Panc1 (cell line): Measurements from ENCODE around the gene COL6A2. TPM values are rescaled to one million over a fixed set of nuclear protein-coding genes. Genes with fewer than 3 reads are reported as not detected.

ENCODE experiments used
- ATAC-seq: fragments of 200-7000 bp; cut with Tn5 transposase; 2 replicates; pipeline ENCODE4 v1.9.1; 2020; ENCODE audit warnings: mild to moderate bottlenecking, moderate library complexity
- BruUV-seq: library from RNA; stranded (reverse); fragments of 400-500 nt; replicated peaks from 2 replicates; lab custom pipeline; 2021; lab: Mats Ljungman, UMichigan
- CTCF ChIA-PET: fragments of 300-600 bp; sonication (Branson Sonifier 250); formaldehyde crosslinking; loops from one replicate; lab custom pipeline; 2022; ENCODE audit warnings: antibody characterized with exemption; lab: Charles Lee
- POLR2A ChIA-PET: fragments of 300-600 bp; sonication (Branson Sonifier 250); formaldehyde crosslinking; loops from one replicate; lab custom pipeline; 2022; ENCODE audit warnings: antibody characterized with exemption; lab: Charles Lee
- DNase-seq: peaks from one replicate; pipeline ENCODE4 v3.0.0-alpha.2; 2010; ENCODE audit warnings: low read depth, low spot score
- H3K27ac ChIP-seq: 2 replicates; pipeline ENCODE4 v1.5.1; 2011; ENCODE audit warnings: mild to moderate bottlenecking, low read length, inconsistent platforms
- H3K27me3 ChIP-seq: fragments of 200-500 bp; sonication (Bioruptor generic); 2 replicates; pipeline ENCODE4 v1.6.0; 2014; ENCODE audit warnings: low read length, inconsistent platforms; ENCODE audit not compliant: control insufficient read depth, insufficient read depth
- H3K36me3 ChIP-seq: fragments of 200-500 bp; sonication (Bioruptor generic); 2 replicates; pipeline ENCODE4 v1.5.1; 2014; ENCODE audit warnings: inconsistent platforms, mild to moderate bottlenecking, low read length, moderate library complexity; ENCODE audit not compliant: control insufficient read depth, insufficient read depth
- H3K4me1 ChIP-seq: 2 replicates; pipeline ENCODE4 v1.5.1; 2011; ENCODE audit warnings: inconsistent platforms, mild to moderate bottlenecking, low read length, moderate library complexity; ENCODE audit not compliant: control insufficient read depth, insufficient read depth
- H3K4me3 ChIP-seq, 2 experiments: 2 replicates each; pipeline ENCODE4 v1.5.1; 2011 to 2012; ENCODE audit warnings: low read depth in 2 of 2, low read length in 2 of 2, mild to moderate bottlenecking in 2 of 2, inconsistent platforms in 1 of 2, moderate library complexity in 1 of 2
- H3K9me3 ChIP-seq: fragments of 200-500 bp; sonication (Bioruptor generic); 2 replicates; pipeline ENCODE4 v1.5.1; 2014; ENCODE audit warnings: low read depth, mild to moderate bottlenecking, inconsistent platforms, low read length, moderate library complexity; ENCODE audit not compliant: control insufficient read depth, insufficient read depth
- CTCF ChIP-seq: fragments of 450-650 bp; IDR thresholded peaks from 2 replicates; pipeline ENCODE4 v1.5.1; 2017; ENCODE audit warnings: mild to moderate bottlenecking
- POLR2AphosphoS5 ChIP-seq: IDR thresholded peaks from 2 replicates; pipeline ENCODE4 v1.6.1; 2012; ENCODE audit warnings: mild to moderate bottlenecking, low read depth, low read length, moderate library complexity
- REST ChIP-seq, 2 experiments: IDR thresholded peaks; 2 replicates each; pipeline ENCODE4 v1.6.1; 2011 to 2012; ENCODE audit warnings: low read depth in 2 of 2, control low read depth in 1 of 2, low read length in 1 of 2, mild to moderate bottlenecking in 1 of 2, moderate library complexity in 1 of 2; ENCODE audit not compliant: insufficient read depth in 1 of 2
- SIN3A ChIP-seq: IDR thresholded peaks from 2 replicates; pipeline ENCODE4 v1.6.1; 2012; ENCODE audit warnings: low read depth, mild to moderate bottlenecking, low read length, moderate library complexity, borderline replicate concordance; ENCODE audit not compliant: insufficient read depth
- TCF7L2 ChIP-seq: IDR thresholded peaks from 2 replicates; pipeline ENCODE4 v1.6.1; 2011; ENCODE audit warnings: mild to moderate bottlenecking, low read depth, low read length, inconsistent platforms
- in situ Hi-C: cut with HindIII; loops from 2 replicates; pipeline ENCODE4 v1.10.0; 2016; ENCODE audit warnings: low sequenced_read_pairs, low pct_unique_long_range_greater_than_20kb
- intact Hi-C: fragments of 100-400 bp; cut with micrococcal nuclease; formaldehyde crosslinking; loops from one replicate; pipeline ENCODE4 v1.10.0; 2022; ENCODE audit not compliant: unreplicated experiment
- total RNA-seq: library from RNA; stranded (reverse); gene quantifications from one replicate; pipeline ENCODE4 v1.2.1, GENCODE V29; 2021; ENCODE audit not compliant: unreplicated experiment

COL6A2 gene
- total RNA-seq, 1 experiment from 2014 or later: 29.9 TPM

GRCh38 chr21:46088189-46088588, 9.7 kb upstream of the COL6A2 start:
- no peaks in the 10 kb centered on the region for H3K27me3 ChIP-seq
- no peak overlapping the region for H3K4me3 ChIP-seq
- in situ Hi-C loops (no loop called here), intact Hi-C loops (no loop called here)
- ChIA-PET POLR2A (no interaction called here), CTCF (no interaction called here)
- no peaks in the 10 kb centered on the region; the same call in 1 of the 2 replicates for H3K9me3 ChIP-seq
- H3K27ac ChIP-seq: no peak overlapping the region
- no peaks in the 10 kb centered on the region for H3K4me1 ChIP-seq
- no peak for ATAC-seq
- BruUV-seq: no TSS peak
- DNase-seq: no peak
- no peaks in the 10 kb centered on the region for H3K36me3 ChIP-seq
- TF ChIP-seq POLR2AphosphoS5 (no peak), SIN3A (no peak), TCF7L2 (no peak), CTCF (no peak), REST (IDR thresholded peaks at IDR 0.05; ENCODE audit: insufficient read depth in 1 of 2, low read depth in 2 of 2, low read length in 1 of 2) (no peak)

GRCh38 chr21:46089285-46089684, 8.6 kb upstream of the COL6A2 start:
- intact Hi-C loops: no loop called here
- Histone ChIP-seq H3K4me1 (no peaks in the 10 kb centered on the region), H3K36me3 (no peaks in the 10 kb centered on the region), H3K4me3 (no peak overlapping the region), H3K9me3 (no peaks in the 10 kb centered on the region; the same call in 1 of the 2 replicates), H3K27ac (no peak overlapping the region), H3K27me3 (no peaks in the 10 kb centered on the region)
- in situ Hi-C loops: no loop called here
- ChIA-PET CTCF (no interaction called here), POLR2A (no interaction called here)
- DNase-seq: no peak
- no peak for ATAC-seq
- TF ChIP-seq POLR2AphosphoS5 (no peak), SIN3A (no peak), TCF7L2 (no peak), CTCF (no peak)
- no TSS peak for BruUV-seq
